Sigmoid colon (tissue), 7 donors: Measurements from ENCODE around the gene AP1S2. TPM values are rescaled to one million over a fixed set of nuclear protein-coding genes. Genes with fewer than 3 reads are reported as not detected.

Source experiments
- DNase-seq: peaks from one replicate; pipeline ENCODE4 v3.0.0-alpha.2; 2019
- H3K27ac ChIP-seq, 4 donors: fragments of 200-600 bp; sonication (generic); one replicate each; pipeline ENCODE4 v1.5.1; 2016 to 2019; ENCODE audit warnings: mild to moderate bottlenecking in 1 of 4
- H3K27me3 ChIP-seq, 3 donors: fragments of 200-600 bp; sonication (generic); one replicate each; pipeline ENCODE4 v1.5.1; 2019; ENCODE audit warnings: mild to moderate bottlenecking in 1 of 3
- H3K36me3 ChIP-seq, 4 donors: fragments of 200-600 bp; sonication (generic); one replicate each; pipeline ENCODE4 v1.5.1; 2016 to 2019
- H3K4me1 ChIP-seq, 4 donors: fragments of 200-600 bp; sonication (generic); one replicate each; pipeline ENCODE4 v1.5.1; 2017 to 2019
- H3K4me3 ChIP-seq, 4 donors: fragments of 200-600 bp; sonication (generic); one replicate each; pipeline ENCODE4 v1.5.1; 2017 to 2019; ENCODE audit warnings: mild to moderate bottlenecking in 2 of 4, moderate library complexity in 1 of 4
- H3K9me3 ChIP-seq, 4 donors: fragments of 200-600 bp in 3 of 4; sonication (generic) in 3 of 4; one replicate each; pipeline versions ENCODE4 v1.5.1 to v1.6.1; 2013 to 2019
- EP300 ChIP-seq, 4 donors: sonication (generic); formaldehyde crosslinking; IDR thresholded peaks; one replicate each; pipeline ENCODE4 v1.6.1; 2017; ENCODE audit warnings: antibody characterized with exemption in 4 of 4
- POLR2A ChIP-seq, 2 donors: fragments of 450-650 bp; IDR thresholded peaks; one replicate each; pipeline ENCODE4 v1.6.1; 2016; ENCODE audit warnings: antibody characterized with exemption in 2 of 2, mild to moderate bottlenecking in 2 of 2, moderate library complexity in 2 of 2
- POLR2AphosphoS5 ChIP-seq, 4 donors: sonication (generic); formaldehyde crosslinking; IDR thresholded peaks; one replicate each; pipeline ENCODE4 v1.6.1; 2017; ENCODE audit warnings: antibody characterized with exemption in 4 of 4
- WGBS, 2 donors: extraction: QIAGEN DNeasy Blood & Tissue Kit; methylation state at CpG; one replicate each; pipeline ENCODE4 v1.1.7; 2013; 5-methylcytosine and 5-hydroxymethylcytosine counted together
- intact Hi-C: fragments of 100-400 bp; cut with DNase I; formaldehyde crosslinking; loops from one replicate; pipeline ENCODE4 v1.15.1; 2023
- polyA plus RNA-seq, 3 donors: library from polyadenylated mRNA; stranded (reverse); fragments of 200-250 nt; gene quantifications; one replicate each; pipeline ENCODE4 v1.2.3, GENCODE V29; 2013
- total RNA-seq, 4 donors: library from RNA; depleted of rRNA; stranded (reverse); fragments of >200 nt; gene quantifications; one replicate each; pipeline ENCODE4 v1.1.0, GENCODE V29; 2016
- TF ChIP-seq, protein P1 (sequence below), 4 experiments: fragments of 450-650 bp in 3 of 4; fragments of 200-600 bp in 1 of 4; IDR thresholded peaks; one replicate each; pipeline ENCODE4 v1.5.1; 2016 to 2019; ENCODE audit warnings: antibody characterized with exemption in 4 of 4, mild to moderate bottlenecking in 3 of 4, moderate library complexity in 2 of 4
- donor health status: healthy with polysubstance abuse.
- donor health status: Bipolar disorder and iron deficiency.
- donor health status: healthy.

The AP1S2 gene
- total and polyA plus RNA-seq, 7 donors, result 19.1 to 156 (median 71.6) TPM

DNA sequence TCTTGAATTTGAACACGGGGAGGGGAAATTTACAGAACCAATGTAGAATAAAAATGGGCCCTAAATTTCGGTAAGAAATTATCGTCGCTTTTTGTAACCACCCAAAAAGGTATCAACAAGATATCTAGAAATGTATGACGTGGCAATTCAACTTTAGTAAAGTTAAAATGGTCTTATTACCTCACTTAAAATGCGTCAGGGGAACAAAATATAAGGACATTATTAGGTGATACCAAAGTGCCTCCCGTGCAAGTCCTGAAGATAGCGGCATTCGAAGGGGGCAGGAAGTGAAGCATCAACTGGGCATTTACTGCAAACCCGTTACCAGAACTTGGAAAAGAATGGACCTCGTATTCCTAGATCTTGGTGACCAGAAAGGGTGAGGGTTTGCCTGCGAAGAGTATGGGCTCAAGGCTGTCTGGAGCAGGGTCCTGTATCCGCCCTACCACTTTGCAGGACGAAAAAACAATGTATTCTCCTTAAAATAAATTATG, 980 bp downstream of the AP1S2 start:
- Histone ChIP-seq H3K27me3 (peaks cover 0 to 3% (median 0%) of the 10 kb centered on the region in 3 donors), H3K36me3 (no peaks in the 10 kb centered on the region), H3K4me1 (peaks cover 0 to 16% (median 5%) of the 10 kb centered on the region in 4 donors), H3K27ac (peak overlapping the region; percentile 83 to 95 (median 89)), H3K4me3 (peak overlapping the region; percentile 44 to 81 (median 76)), H3K9me3 (no peaks in the 10 kb centered on the region)
- intact Hi-C loops, result loop anchor here (1.0 to 5.0 kb wide), 2 partner anchors 63 to 176 kb away; partner anchors contain the start of gene ZRSR2
- TF ChIP-seq EP300 (IDR thresholded peaks at IDR 0.05) (no peak), POLR2AphosphoS5 (IDR thresholded peaks at IDR 0.05) (no peak), POLR2A (IDR thresholded peaks at IDR 0.05) (no peak)
- TF ChIP-seq, protein P1, sequence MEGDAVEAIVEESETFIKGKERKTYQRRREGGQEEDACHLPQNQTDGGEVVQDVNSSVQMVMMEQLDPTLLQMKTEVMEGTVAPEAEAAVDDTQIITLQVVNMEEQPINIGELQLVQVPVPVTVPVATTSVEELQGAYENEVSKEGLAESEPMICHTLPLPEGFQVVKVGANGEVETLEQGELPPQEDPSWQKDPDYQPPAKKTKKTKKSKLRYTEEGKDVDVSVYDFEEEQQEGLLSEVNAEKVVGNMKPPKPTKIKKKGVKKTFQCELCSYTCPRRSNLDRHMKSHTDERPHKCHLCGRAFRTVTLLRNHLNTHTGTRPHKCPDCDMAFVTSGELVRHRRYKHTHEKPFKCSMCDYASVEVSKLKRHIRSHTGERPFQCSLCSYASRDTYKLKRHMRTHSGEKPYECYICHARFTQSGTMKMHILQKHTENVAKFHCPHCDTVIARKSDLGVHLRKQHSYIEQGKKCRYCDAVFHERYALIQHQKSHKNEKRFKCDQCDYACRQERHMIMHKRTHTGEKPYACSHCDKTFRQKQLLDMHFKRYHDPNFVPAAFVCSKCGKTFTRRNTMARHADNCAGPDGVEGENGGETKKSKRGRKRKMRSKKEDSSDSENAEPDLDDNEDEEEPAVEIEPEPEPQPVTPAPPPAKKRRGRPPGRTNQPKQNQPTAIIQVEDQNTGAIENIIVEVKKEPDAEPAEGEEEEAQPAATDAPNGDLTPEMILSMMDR (IDR thresholded peaks at IDR 0.05), result no peak
- DNase-seq, result no peak
- 40 to 49% methylated on average over 14 of the region's 14 CpGs for WGBS, 2 donors

DNA sequence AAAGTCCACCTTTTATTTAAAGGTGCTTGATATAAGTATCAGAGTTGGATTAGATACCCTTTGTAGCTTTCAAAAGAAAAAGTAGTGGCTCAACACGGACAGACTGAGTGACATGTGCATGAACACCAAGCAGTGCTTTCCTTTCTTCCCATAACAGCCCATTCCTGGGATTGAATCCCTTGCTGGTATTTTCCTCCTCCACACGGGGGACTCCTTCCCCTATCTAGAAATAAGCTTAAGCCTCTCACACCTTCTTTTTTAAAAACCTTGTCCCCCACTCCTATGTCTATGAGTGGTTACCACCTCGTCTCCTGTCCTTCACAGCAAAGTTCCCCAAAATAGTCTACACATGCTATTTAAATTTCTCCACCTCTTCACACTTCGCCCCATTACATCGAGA, 5.1 kb downstream of the AP1S2 start:
- Histone ChIP-seq H3K27ac (peak overlapping the region in 3 of 4 donors; percentile 6 to 33 (median 27)), H3K9me3 (no peaks in the 10 kb centered on the region), H3K4me1 (peaks cover 0 to 13% (median 2%) of the 10 kb centered on the region in 4 donors), H3K4me3 (no peak overlapping the region), H3K27me3 (peaks cover 0 to 3% (median 0%) of the 10 kb centered on the region in 3 donors), H3K36me3 (peaks cover 0 to 8% (median 0%) of the 10 kb centered on the region in 4 donors)
- intact Hi-C loops, result loop anchor here (10.0 kb wide), 1 partner anchor 125 kb away; no protein-coding TSS in a partner anchor
- 67 to 72% methylated on average over 5 of the region's 5 CpGs for whole genome bisulfite sequencing, 2 donors
- no peak for DNase-seq
- TF ChIP-seq POLR2AphosphoS5 (IDR thresholded peaks at IDR 0.05) (no peak), POLR2A (IDR thresholded peaks at IDR 0.05) (no peak)
- TF ChIP-seq, protein P1 (IDR thresholded peaks at IDR 0.05), result peak in 1 of 4 experiments; percentile 21

DNA sequence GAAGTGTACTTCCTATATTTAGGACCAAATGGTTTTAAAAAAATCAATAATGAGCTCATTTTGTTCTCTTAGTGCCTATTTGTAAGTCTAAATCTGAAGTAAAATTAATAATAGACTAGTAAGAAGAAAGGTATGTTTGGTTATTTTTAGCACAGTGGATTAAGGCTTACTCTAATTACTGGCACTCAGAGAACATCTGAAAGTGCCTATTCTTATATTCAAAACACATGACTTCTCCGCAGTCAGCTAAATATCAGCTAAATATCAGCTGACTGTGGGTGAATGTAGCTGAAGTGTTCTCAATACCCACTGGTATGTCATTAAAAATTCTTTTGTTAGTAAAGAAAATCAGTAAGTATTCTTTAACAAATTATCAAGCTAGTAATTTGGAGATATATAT, 6.0 kb downstream of the AP1S2 start:
- peaks cover 0 to 13% (median 0%) of the 10 kb centered on the region in 4 donors for H3K4me1 ChIP-seq

DNA sequence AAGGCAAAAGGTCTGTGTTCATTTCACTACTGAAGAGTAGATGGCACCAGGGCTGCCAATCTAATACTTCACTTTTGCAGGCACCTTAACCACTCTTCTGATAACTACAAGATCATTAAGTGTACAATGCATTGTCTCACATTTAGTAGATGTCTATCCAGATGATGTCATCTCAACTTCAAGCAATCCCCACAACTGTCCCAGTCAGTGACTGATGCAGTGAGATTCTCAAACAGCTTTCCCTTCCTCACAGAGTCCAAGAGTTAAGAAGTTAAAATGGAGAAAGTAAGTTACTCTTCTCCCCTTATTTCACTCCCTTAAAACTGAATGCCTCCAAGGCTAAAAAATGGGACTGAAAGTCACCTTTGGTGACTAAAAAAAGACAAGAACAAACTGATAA, 10.7 kb downstream of the AP1S2 start:
- intact Hi-C loops, result loop anchor here (10.0 kb wide), 1 partner anchor 131 kb away; no protein-coding TSS in a partner anchor

More for the DNA sequence above, 6.0 kb downstream of the AP1S2 start:
- no peak overlapping the region for H3K4me3 ChIP-seq
- peaks cover 0 to 3% (median 0%) of the 10 kb centered on the region in 3 donors for H3K27me3 ChIP-seq
- WGBS, 2 donors, result 83 to 97% methylated on average over 1 of the region's 1 CpG
- TF ChIP-seq, protein P1 (IDR thresholded peaks at IDR 0.05), result no peak
- no peak for TF ChIP-seq POLR2A (IDR thresholded peaks at IDR 0.05)
- TF ChIP-seq POLR2AphosphoS5 (IDR thresholded peaks at IDR 0.05), result no peak
- TF ChIP-seq EP300 (IDR thresholded peaks at IDR 0.05), result no peak
- no peaks in the 10 kb centered on the region for H3K9me3 ChIP-seq
- intact Hi-C loops, result loop anchor here (10.0 kb wide), 1 partner anchor 126 kb away; no protein-coding TSS in a partner anchor
- peak overlapping the region in 3 of 4 donors; percentile 6 to 33 (median 27) for H3K27ac ChIP-seq
- peaks cover 0 to 8% (median 0%) of the 10 kb centered on the region in 4 donors for H3K36me3 ChIP-seq
- DNase-seq, result no peak

More for the DNA sequence above, 10.7 kb downstream of the AP1S2 start:
- Histone ChIP-seq H3K36me3 (peaks cover 0 to 19% (median 0%) of the 10 kb centered on the region in 4 donors), H3K27ac (no peak overlapping the region), H3K4me1 (peaks cover 0 to 11% (median 2%) of the 10 kb centered on the region in 4 donors), H3K4me3 (no peak overlapping the region), H3K9me3 (no peaks in the 10 kb centered on the region), H3K27me3 (no peaks in the 10 kb centered on the region)
- TF ChIP-seq EP300 (IDR thresholded peaks at IDR 0.05) (no peak), POLR2A (IDR thresholded peaks at IDR 0.05) (no peak), POLR2AphosphoS5 (IDR thresholded peaks at IDR 0.05) (no peak)
- TF ChIP-seq, protein P1 (IDR thresholded peaks at IDR 0.05), result no peak
- DNase-seq, result no peak
